OCI-LY3 (cell line): ENCODE measurements around the gene CHD9.

Experiments used
- EZH2phosphoT487 ChIP-seq: fragments of 200-600 bp; shearing (Covaris generic); IDR thresholded peaks from 2 replicates; pipeline ENCODE4 v1.6.1; 2018; ENCODE audit warnings: antibody characterized with exemption, mixed run types, low read depth
- TF ChIP-seq, protein P1 (sequence below): fragments of 200-600, 300-600 bp; sonication (generic); IDR thresholded peaks from 2 replicates; pipeline ENCODE4 v1.5.1; 2014; ENCODE audit warnings: antibody characterized with exemption, low read length, low read depth

- TF ChIP-seq, protein P1, sequence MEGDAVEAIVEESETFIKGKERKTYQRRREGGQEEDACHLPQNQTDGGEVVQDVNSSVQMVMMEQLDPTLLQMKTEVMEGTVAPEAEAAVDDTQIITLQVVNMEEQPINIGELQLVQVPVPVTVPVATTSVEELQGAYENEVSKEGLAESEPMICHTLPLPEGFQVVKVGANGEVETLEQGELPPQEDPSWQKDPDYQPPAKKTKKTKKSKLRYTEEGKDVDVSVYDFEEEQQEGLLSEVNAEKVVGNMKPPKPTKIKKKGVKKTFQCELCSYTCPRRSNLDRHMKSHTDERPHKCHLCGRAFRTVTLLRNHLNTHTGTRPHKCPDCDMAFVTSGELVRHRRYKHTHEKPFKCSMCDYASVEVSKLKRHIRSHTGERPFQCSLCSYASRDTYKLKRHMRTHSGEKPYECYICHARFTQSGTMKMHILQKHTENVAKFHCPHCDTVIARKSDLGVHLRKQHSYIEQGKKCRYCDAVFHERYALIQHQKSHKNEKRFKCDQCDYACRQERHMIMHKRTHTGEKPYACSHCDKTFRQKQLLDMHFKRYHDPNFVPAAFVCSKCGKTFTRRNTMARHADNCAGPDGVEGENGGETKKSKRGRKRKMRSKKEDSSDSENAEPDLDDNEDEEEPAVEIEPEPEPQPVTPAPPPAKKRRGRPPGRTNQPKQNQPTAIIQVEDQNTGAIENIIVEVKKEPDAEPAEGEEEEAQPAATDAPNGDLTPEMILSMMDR: no peak
- TF ChIP-seq EZH2phosphoT487: no peak
Measured at GRCh38 chr16:53041320-53042051, 13.3 kb upstream of the CHD9 start.
